Measurements from ENCODE around the gene RXFP2.

GRCh38 chr13:31706105-31706504 is 33.2 kb upstream of the RXFP2 start:
- TF ChIP-seq EZH2 (IDR thresholded peaks at IDR 0.05; ENCODE audit: borderline replicate concordance, low read depth, low read length, poor library complexity, severe bottlenecking): no peak
- TF ChIP-seq, protein P1, sequence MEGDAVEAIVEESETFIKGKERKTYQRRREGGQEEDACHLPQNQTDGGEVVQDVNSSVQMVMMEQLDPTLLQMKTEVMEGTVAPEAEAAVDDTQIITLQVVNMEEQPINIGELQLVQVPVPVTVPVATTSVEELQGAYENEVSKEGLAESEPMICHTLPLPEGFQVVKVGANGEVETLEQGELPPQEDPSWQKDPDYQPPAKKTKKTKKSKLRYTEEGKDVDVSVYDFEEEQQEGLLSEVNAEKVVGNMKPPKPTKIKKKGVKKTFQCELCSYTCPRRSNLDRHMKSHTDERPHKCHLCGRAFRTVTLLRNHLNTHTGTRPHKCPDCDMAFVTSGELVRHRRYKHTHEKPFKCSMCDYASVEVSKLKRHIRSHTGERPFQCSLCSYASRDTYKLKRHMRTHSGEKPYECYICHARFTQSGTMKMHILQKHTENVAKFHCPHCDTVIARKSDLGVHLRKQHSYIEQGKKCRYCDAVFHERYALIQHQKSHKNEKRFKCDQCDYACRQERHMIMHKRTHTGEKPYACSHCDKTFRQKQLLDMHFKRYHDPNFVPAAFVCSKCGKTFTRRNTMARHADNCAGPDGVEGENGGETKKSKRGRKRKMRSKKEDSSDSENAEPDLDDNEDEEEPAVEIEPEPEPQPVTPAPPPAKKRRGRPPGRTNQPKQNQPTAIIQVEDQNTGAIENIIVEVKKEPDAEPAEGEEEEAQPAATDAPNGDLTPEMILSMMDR (conservative IDR thresholded peaks at IDR 0.05; ENCODE audit: low read depth, low read length): no peak
